ENCODE measurements around the gene CEP162. TPM values are rescaled to one million over a fixed set of nuclear protein-coding genes. Genes with fewer than 3 reads are reported as not detected.
"Not testable (repeated sequence)": the region's sequence is repeated elsewhere in the genome, so short reads cannot be mapped to it uniquely, and the experiment has no call there.

The CEP162 gene
- total RNA-seq, 1 experiment from 2014 or later: 7.9 TPM

DNA sequence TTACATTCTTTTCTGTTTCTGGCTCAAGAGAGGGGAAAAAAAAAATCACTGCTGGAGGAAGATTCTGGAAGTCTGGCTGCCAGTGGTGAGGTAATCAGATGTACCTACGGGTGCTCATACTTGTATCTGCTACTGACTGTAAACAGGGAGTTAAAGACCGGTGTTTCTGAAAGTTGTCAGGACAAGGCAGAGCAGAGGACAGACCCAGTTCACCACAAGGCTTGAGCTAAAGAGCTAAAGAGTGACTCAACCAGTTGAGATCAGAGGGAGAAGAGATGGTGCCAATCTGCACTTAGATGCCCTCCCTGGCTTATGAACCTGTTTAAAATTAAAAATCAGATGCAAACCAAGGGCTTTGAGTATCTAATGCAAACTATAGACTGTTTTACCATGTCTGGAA, 55.4 kb downstream of the CEP162 start (continued):
- TF ChIP-seq E2F5 (CRISPR knock-in tag; IDR thresholded peaks at IDR 0.05) (no peak), GABPB1 (CRISPR knock-in tag; IDR thresholded peaks at IDR 0.05) (no peak), FOXP4 (CRISPR knock-in tag; IDR thresholded peaks at IDR 0.05) (no peak), CREM (CRISPR knock-in tag; IDR thresholded peaks at IDR 0.05) (no peak), NR1H2 (CRISPR knock-in tag; IDR thresholded peaks at IDR 0.05) (no peak), ZNF671 (CRISPR knock-in tag; IDR thresholded peaks at IDR 0.05) (no peak), OVOL2 (CRISPR knock-in tag; IDR thresholded peaks at IDR 0.05; ENCODE audit: borderline replicate concordance) (no peak)
- TF ChIP-seq, protein P1, sequence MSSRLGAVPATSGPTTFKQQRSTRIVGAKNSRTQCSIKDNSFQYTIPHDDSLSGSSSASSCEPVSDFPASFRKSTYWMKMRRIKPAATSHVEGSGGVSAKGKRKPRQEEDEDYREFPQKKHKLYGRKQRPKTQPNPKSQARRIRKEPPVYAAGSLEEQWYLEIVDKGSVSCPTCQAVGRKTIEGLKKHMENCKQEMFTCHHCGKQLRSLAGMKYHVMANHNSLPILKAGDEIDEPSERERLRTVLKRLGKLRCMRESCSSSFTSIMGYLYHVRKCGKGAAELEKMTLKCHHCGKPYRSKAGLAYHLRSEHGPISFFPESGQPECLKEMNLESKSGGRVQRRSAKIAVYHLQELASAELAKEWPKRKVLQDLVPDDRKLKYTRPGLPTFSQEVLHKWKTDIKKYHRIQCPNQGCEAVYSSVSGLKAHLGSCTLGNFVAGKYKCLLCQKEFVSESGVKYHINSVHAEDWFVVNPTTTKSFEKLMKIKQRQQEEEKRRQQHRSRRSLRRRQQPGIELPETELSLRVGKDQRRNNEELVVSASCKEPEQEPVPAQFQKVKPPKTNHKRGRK (CRISPR knock-in tag; IDR thresholded peaks at IDR 0.05; ENCODE audit: borderline replicate concordance): no peak

GRCh38 chr6:84167457-84167856, 60.0 kb downstream of the CEP162 start:
- Mint-ChIP-seq H3K27ac (no peak overlapping the region), H3K4me3 (no peak overlapping the region), H3K36me3 (peaks cover 3% of the 10 kb centered on the region), H3K4me1 (no peaks in the 10 kb centered on the region), H3K27me3 (ENCODE audit: low read depth) (no peaks in the 10 kb centered on the region), H3K9me3 (no peaks in the 10 kb centered on the region)
- TF ChIP-seq NR2C2 (CRISPR knock-in tag; IDR thresholded peaks at IDR 0.05) (no peak), TEAD1 (CRISPR knock-in tag; IDR thresholded peaks at IDR 0.05) (no peak), ATF1 (CRISPR knock-in tag; IDR thresholded peaks at IDR 0.05) (no peak), CREM (CRISPR knock-in tag; IDR thresholded peaks at IDR 0.05) (no peak), HMGA2 (CRISPR knock-in tag; IDR thresholded peaks at IDR 0.05) (no peak)
- POLR2A ChIA-PET: no interaction called here
- ATAC-seq (no peak), DNase-seq (ENCODE audit: low spot score) (no peak)
- CTCF ChIA-PET: no interaction called here

GRCh38 chr6:84166395-84166794, 61.0 kb downstream of the CEP162 start:
- CTCF ChIA-PET: no interaction called here
- TF ChIP-seq MYBL2 (CRISPR knock-in tag; IDR thresholded peaks at IDR 0.05): no peak
- no peak for DNase-seq (ENCODE audit: low spot score)
- H3K36me3 Mint-ChIP-seq: peaks cover 3% of the 10 kb centered on the region
- H3K4me1 Mint-ChIP-seq: no peaks in the 10 kb centered on the region
- H3K9me3 Mint-ChIP-seq: no peaks in the 10 kb centered on the region
- no peak overlapping the region for H3K4me3 Mint-ChIP-seq
- POLR2A ChIA-PET: no interaction called here
- no peak overlapping the region for H3K27ac Mint-ChIP-seq
- ATAC-seq: no peak
- no peaks in the 10 kb centered on the region for H3K27me3 Mint-ChIP-seq (ENCODE audit: low read depth)

DNA sequence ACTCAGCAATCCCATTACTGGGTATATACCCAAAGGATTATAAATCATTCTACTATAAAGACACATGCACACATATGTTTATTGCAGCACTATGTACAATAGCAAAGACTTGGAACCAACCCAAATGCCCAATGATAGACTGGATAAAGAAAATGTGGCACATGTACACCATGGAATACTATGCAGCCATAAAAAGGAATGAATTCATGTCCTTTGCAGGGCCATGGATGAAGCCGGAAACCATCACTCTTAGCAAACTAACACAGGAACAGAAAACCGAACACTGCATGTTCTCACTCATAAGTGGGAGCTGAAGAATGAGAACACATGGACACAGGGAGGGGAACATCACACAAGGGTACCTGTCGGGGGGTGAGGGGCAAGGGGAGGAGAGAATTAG, 63.1 kb downstream of the CEP162 start:
- POLR2A ChIA-PET; H3K27ac Mint-ChIP-seq; ATAC-seq; H3K27me3 Mint-ChIP-seq (ENCODE audit: low read depth); H3K4me1 Mint-ChIP-seq; CTCF ChIA-PET; H3K9me3 Mint-ChIP-seq; H3K4me3 Mint-ChIP-seq; DNase-seq (ENCODE audit: low spot score); H3K36me3 Mint-ChIP-seq: not testable (repeated sequence)

- CTCF ChIA-PET: no interaction called here
- no peak overlapping the region for H3K27ac Mint-ChIP-seq
- ATAC-seq: no peak
- TF ChIP-seq MXD4 (CRISPR knock-in tag; IDR thresholded peaks at IDR 0.05; ENCODE audit: borderline replicate concordance): no peak
- TF ChIP-seq ETV6 (CRISPR knock-in tag; IDR thresholded peaks at IDR 0.05): no peak
- TF ChIP-seq PREB (CRISPR knock-in tag; IDR thresholded peaks at IDR 0.05; ENCODE audit: borderline replicate concordance): no peak
- no peak for TF ChIP-seq SOX15 (CRISPR knock-in tag; IDR thresholded peaks at IDR 0.05)
- no peak for TF ChIP-seq ZNF232 (CRISPR knock-in tag; IDR thresholded peaks at IDR 0.05)
- TF ChIP-seq, protein P2, sequence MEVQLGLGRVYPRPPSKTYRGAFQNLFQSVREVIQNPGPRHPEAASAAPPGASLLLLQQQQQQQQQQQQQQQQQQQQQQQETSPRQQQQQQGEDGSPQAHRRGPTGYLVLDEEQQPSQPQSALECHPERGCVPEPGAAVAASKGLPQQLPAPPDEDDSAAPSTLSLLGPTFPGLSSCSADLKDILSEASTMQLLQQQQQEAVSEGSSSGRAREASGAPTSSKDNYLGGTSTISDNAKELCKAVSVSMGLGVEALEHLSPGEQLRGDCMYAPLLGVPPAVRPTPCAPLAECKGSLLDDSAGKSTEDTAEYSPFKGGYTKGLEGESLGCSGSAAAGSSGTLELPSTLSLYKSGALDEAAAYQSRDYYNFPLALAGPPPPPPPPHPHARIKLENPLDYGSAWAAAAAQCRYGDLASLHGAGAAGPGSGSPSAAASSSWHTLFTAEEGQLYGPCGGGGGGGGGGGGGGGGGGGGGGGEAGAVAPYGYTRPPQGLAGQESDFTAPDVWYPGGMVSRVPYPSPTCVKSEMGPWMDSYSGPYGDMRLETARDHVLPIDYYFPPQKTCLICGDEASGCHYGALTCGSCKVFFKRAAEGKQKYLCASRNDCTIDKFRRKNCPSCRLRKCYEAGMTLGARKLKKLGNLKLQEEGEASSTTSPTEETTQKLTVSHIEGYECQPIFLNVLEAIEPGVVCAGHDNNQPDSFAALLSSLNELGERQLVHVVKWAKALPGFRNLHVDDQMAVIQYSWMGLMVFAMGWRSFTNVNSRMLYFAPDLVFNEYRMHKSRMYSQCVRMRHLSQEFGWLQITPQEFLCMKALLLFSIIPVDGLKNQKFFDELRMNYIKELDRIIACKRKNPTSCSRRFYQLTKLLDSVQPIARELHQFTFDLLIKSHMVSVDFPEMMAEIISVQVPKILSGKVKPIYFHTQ (CRISPR knock-in tag; IDR thresholded peaks at IDR 0.05): no peak
- TF ChIP-seq E2F5 (CRISPR knock-in tag; IDR thresholded peaks at IDR 0.05): no peak
- TF ChIP-seq NR3C1 (CRISPR knock-in tag; conservative IDR thresholded peaks at IDR 0.05; ENCODE audit: low read depth): no peak
- no peak for TF ChIP-seq TP53 (CRISPR knock-in tag; IDR thresholded peaks at IDR 0.05)
Measured at GRCh38 chr6:84161190-84161589, 66.3 kb downstream of the CEP162 start.

More at GRCh38 chr6:84161190-84161589, 66.3 kb downstream of the CEP162 start:
- POLR2A ChIA-PET: no interaction called here
- Mint-ChIP-seq H3K27me3 (ENCODE audit: low read depth) (no peaks in the 10 kb centered on the region), H3K4me1 (no peaks in the 10 kb centered on the region), H3K9me3 (no peaks in the 10 kb centered on the region), H3K4me3 (no peak overlapping the region), H3K36me3 (no peaks in the 10 kb centered on the region)
- DNase-seq (ENCODE audit: low spot score): no peak

Measured in WTC11 (cell line).